ENCODE results near the gene SPTSSA. TPM values are rescaled to one million over a fixed set of nuclear protein-coding genes. Genes with fewer than 3 reads are reported as not detected.

Gene SPTSSA
- total RNA-seq, 2 donors from 2014 or later: 28.5 to 37.8 TPM

DNA sequence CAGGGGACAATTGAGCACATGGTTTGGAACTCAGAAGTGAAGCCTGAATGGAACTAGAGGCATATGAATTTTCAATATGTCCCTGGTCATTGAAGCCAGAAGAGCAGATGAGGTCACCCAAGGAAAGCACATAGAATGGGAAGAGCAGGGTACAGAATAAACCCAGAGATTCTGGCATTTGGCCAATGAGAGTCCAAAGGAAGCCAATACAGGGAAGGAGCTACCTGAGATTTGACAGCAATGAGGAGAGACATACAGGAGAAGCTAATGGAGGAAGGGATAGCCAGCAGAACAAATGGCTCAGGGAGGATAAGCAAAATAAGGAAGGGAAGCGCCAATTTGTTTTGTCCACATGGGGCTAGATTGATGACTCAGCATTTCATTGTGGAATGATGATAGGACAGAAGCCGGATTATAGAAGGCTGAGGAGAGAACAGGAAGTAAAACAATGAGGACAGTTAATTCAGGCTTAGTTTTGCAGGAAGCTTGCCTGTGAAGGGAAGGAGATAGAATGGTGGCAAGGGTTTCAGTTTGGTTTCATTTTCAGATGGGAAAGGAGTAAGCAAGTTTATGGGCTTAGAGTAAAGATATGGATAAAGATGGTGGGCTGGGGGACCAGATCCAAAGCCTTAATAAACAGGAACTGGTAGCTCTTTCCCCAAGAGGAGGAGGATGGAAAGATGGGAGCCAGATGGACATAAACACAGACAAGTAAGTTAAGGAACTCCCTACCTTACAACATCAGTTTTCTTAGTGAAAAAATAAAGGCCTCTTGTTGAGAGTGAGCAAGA lies 3.2 kb upstream of the SPTSSA start:
- Mint-ChIP-seq H3K9me3 (no peaks in the 10 kb centered on the region), H3K4me1 (peaks cover 20% of the 10 kb centered on the region), H3K36me3 (ENCODE audit: low read depth) (no peaks in the 10 kb centered on the region), H3K27me3 (ENCODE audit: insufficient read depth) (no peaks in the 10 kb centered on the region), H3K4me3 (no peak overlapping the region), H3K27ac (no peak overlapping the region)
- Histone ChIP-seq H3K4me1 (ENCODE audit: control insufficient read depth, insufficient read depth, low read length) (no peaks in the 10 kb centered on the region), H3K9ac (ENCODE audit: extremely low read depth, low read length, poor library complexity, severe bottlenecking) (no peak overlapping the region), H3K9me3 (ENCODE audit: control insufficient read depth, low read length) (no peaks in the 10 kb centered on the region), H3K4me3 (ENCODE audit: low read length) (no peak overlapping the region), H3K27ac (ENCODE audit: low read depth, low read length) (no peak overlapping the region), H3K36me3 (ENCODE audit: control insufficient read depth, insufficient read depth, low read length) (no peaks in the 10 kb centered on the region), H3K27me3 (ENCODE audit: control insufficient read depth, insufficient read depth, low read length, poor library complexity, severe bottlenecking) (no peaks in the 10 kb centered on the region)
- no peak for DNase-seq
- TF ChIP-seq, protein P1, sequence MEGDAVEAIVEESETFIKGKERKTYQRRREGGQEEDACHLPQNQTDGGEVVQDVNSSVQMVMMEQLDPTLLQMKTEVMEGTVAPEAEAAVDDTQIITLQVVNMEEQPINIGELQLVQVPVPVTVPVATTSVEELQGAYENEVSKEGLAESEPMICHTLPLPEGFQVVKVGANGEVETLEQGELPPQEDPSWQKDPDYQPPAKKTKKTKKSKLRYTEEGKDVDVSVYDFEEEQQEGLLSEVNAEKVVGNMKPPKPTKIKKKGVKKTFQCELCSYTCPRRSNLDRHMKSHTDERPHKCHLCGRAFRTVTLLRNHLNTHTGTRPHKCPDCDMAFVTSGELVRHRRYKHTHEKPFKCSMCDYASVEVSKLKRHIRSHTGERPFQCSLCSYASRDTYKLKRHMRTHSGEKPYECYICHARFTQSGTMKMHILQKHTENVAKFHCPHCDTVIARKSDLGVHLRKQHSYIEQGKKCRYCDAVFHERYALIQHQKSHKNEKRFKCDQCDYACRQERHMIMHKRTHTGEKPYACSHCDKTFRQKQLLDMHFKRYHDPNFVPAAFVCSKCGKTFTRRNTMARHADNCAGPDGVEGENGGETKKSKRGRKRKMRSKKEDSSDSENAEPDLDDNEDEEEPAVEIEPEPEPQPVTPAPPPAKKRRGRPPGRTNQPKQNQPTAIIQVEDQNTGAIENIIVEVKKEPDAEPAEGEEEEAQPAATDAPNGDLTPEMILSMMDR (conservative IDR thresholded peaks at IDR 0.05): no peak
- WGBS, 2 experiments (ENCODE audit: insufficient coverage in 1 of 2, insufficient read length in 1 of 2): 85 to 100% methylated on average over 2 of the region's 2 CpGs

DNA sequence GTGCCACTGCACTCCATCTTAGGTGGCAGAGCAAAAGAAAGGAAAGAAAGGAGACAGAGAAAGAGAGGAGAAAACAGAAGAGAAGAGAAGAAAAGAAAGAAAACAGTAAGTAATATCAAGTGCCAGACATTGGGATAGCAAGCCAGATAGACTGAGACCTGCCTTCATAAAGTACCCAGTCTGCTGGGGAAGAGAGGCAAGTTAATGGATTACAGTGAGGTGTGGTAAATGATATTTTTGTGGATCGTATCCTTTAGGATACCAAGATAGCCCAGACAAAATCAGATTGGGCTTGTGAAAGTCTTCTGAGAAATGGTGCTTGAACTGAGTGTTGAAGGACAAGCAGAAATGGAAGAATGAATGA lies 1.5 kb upstream of the SPTSSA start:
- Histone ChIP-seq H3K9ac (ENCODE audit: extremely low read depth, low read length, poor library complexity, severe bottlenecking) (no peak overlapping the region), H3K4me1 (ENCODE audit: control insufficient read depth, insufficient read depth, low read length) (no peaks in the 10 kb centered on the region), H3K36me3 (ENCODE audit: control insufficient read depth, insufficient read depth, low read length) (no peaks in the 10 kb centered on the region), H3K27ac (ENCODE audit: low read depth, low read length) (no peak overlapping the region), H3K9me3 (ENCODE audit: control insufficient read depth, low read length) (no peaks in the 10 kb centered on the region), H3K4me3 (ENCODE audit: low read length) (no peak overlapping the region), H3K27me3 (ENCODE audit: control insufficient read depth, insufficient read depth, low read length, poor library complexity, severe bottlenecking) (no peaks in the 10 kb centered on the region)
- TF ChIP-seq, protein P1 (conservative IDR thresholded peaks at IDR 0.05): no peak
- WGBS, 2 experiments (ENCODE audit: insufficient coverage in 1 of 2, insufficient read length in 1 of 2): 90 to 100% methylated on average over 1 of the region's 1 CpG
- no peak for DNase-seq
- Mint-ChIP-seq H3K27me3 (ENCODE audit: insufficient read depth) (no peaks in the 10 kb centered on the region), H3K4me1 (peaks cover 16% of the 10 kb centered on the region), H3K4me3 (no peak overlapping the region), H3K36me3 (ENCODE audit: low read depth) (peaks cover 2% of the 10 kb centered on the region), H3K27ac (no peak overlapping the region), H3K9me3 (no peaks in the 10 kb centered on the region)

DNA sequence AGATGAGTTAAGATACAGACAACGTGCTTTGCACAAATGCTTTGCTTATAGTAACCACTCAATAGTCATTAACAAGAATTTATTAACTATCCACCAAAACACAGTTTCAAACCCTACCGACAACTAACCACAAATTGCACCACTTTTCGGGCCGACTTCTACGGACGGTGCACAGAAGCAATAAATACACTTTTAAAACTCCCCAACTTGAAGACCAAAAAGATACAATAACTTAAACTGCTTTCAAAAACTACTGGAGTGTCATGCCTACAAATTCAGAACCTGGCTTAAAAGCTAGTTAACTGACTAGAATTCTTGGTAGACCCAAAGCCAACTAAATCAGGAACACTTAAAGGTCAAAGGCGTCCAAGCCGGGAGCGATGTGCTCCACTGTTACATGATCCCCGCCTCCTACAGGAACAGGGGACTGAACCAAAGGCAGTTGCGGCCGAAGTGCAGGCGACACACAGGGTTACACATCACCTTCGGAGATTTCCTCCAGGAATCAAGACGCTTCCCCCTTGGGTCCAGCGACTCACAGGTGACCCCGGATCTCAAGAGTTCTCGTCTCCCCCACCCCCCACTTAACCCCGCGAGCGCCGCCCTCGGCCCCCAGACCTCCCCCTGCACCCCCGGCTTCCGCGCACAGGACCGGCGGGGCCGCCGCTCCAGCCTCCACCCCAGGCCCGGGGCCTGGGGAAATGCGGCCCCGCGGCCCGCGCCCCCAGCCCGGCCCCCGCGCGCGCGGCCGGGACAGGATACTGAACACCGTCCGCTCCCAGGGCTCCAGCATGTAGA lies 507 bp downstream of the SPTSSA start:
- H3K36me3 ChIP-seq (ENCODE audit: control insufficient read depth, insufficient read depth, low read length): no peaks in the 10 kb centered on the region
- H3K27ac Mint-ChIP-seq: peak overlapping the region; percentile 96
- H3K9me3 ChIP-seq (ENCODE audit: control insufficient read depth, low read length): no peaks in the 10 kb centered on the region
- TF ChIP-seq, protein P1 (conservative IDR thresholded peaks at IDR 0.05): no peak
- H3K27me3 ChIP-seq (ENCODE audit: control insufficient read depth, insufficient read depth, low read length, poor library complexity, severe bottlenecking): no peaks in the 10 kb centered on the region
- H3K4me1 ChIP-seq (ENCODE audit: control insufficient read depth, insufficient read depth, low read length): no peaks in the 10 kb centered on the region
- 0 to 1% methylated on average over 19 to 40 of the region's 45 CpGs for WGBS, 2 experiments (ENCODE audit: insufficient coverage in 1 of 2, insufficient read length in 1 of 2)
- peak; percentile 87 for DNase-seq
- peak overlapping the region; percentile 85 for H3K4me3 Mint-ChIP-seq
- H3K36me3 Mint-ChIP-seq (ENCODE audit: low read depth): peaks cover 8% of the 10 kb centered on the region
- peak overlapping the region; percentile 87 for H3K27ac ChIP-seq (ENCODE audit: low read depth, low read length)
- H3K4me1 Mint-ChIP-seq: peaks cover 10% of the 10 kb centered on the region
- H3K9me3 Mint-ChIP-seq: no peaks in the 10 kb centered on the region
- peak overlapping the region; percentile 93 for H3K4me3 ChIP-seq (ENCODE audit: low read length)
- H3K27me3 Mint-ChIP-seq (ENCODE audit: insufficient read depth): no peaks in the 10 kb centered on the region
- H3K9ac ChIP-seq (ENCODE audit: extremely low read depth, low read length, poor library complexity, severe bottlenecking): peak overlapping the region; percentile 96
